COLO829 (cell line): ENCODE data around the gene SPON1.
"Not testable (repeated sequence)": the region's sequence is repeated elsewhere in the genome, so short reads cannot be mapped to it uniquely, and the experiment has no call there.

Experiments
- DNase-seq: peaks from one replicate; pipeline ENCODE4 v3.0.0; 2012; ENCODE audit warnings: low spot score

Gene SPON1

DNA sequence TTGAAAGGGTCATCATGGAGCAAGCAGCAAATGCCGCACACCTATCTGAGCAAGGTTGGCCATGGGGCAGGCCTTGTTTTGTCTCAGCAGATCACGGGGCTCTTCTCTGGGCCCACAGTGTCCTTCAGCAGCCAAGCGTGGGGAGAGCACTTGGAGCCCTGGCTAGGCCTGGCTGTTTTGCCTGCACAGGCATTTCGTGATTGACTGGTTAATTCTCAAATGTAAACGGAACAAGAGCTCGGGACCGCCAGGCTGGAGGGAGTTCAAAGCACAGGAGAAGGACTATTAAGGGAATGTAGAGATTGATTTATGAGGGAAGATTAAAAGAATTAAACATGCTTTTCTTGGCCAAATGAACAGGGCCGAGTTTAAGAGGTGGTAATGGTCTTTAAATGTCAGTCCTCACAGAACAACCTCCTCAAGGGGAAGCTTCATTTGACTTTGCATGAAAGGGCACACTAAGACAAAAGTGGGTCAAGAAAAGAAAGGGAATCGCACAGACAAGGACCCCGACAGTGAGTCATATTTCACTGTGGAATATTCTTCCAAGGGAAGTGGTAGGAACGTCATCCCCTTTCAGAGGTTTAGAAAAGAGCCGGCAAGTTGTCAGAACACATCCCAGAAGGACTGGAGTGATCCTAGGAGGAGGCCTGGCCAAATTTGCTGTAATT lies 20.7 kb downstream of the SPON1 start:
- no peak for DNase-seq

DNA sequence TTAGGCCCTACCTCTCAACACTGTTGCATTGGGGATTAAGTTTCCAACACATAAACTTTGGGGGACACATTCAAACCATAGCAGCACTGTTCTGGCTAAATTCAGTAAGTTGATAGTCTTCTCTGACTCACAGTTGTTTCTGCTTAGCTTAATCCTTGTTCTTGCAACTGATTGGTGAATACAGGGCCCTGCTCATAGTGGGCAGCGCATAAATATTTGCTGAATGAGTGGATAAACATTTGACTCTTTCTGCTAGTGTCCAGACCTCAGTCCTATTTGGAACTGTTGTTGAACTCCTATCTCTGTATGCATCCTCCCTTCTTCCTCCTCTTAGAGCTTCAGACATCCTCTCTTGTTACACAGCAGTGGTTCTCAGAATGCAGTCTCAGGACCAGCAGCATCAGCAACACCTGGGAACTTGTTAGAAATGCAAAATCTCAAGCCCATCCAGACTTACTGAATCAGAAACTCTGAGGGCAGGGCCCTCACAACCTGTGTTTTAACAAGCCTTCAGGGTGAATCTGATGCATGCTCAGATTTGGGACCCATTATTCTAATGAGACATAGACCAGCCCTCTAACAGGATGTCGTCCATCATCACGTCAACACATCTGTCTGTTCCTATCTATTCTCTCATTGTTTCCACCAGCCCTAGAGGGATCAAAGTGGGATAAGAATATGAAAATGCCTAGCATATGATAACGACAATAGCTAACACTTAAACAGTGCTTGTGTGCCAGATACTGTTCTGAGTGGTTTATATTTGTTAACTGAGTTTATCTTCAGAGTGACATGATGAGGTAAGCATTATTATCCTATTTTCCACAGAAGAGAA lies 22.3 kb downstream of the SPON1 start:
- no peak for DNase-seq

DNA sequence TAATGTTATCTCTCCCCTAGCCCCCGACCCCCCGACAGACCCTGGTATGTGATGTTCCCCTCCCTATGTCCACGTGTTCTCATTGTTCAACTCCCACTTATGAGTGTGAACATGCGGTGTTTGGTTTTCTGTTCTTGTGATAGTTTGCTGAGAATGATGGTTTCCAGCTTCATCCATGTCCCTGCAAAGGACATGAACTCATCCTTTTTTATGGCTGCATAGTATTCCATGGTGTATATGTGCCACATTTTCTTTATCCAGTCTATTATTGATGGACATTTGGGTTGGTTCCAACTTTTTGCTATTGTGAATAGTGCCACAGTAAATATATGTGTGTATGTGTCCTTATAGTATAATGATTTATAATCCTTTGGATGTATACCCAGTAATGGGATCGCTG lies 24.2 kb downstream of the SPON1 start:
- DNase-seq = not testable (repeated sequence)

DNA sequence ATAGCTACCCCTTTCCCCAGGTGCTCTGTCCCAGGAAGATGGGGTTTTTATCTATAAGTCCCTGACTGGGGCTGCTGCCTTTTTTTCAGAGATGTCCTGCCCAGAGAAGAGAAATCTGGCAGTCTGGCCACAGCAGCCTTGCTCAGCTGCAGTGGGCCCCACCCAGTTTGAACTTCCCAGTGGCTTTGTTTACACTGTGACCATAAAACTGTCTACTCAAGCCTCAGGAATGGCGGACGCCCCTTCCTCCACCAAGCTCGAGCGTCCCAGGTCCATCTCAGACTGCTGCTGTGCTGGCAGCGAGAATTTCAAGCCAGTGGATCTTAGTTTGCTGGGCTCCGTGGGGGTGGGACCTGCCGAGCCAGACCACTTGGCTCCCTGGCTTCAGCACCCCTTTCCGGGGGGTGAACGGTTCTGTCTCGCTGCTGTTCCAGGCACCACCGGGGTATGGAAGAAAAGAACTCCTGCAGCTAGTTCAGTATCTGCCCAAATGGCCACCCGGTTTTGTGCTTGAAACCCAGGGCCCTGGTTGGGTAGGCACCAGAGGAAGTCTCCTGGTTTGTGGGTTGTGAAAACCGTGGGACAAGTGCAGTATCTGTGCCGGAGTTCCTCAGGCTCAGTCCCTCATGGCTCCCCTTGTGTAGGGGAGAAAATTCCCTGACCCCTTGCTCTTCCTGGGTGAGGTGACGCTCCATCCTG lies 29.8 kb downstream of the SPON1 start:
- DNase-seq = not testable (repeated sequence)

DNA sequence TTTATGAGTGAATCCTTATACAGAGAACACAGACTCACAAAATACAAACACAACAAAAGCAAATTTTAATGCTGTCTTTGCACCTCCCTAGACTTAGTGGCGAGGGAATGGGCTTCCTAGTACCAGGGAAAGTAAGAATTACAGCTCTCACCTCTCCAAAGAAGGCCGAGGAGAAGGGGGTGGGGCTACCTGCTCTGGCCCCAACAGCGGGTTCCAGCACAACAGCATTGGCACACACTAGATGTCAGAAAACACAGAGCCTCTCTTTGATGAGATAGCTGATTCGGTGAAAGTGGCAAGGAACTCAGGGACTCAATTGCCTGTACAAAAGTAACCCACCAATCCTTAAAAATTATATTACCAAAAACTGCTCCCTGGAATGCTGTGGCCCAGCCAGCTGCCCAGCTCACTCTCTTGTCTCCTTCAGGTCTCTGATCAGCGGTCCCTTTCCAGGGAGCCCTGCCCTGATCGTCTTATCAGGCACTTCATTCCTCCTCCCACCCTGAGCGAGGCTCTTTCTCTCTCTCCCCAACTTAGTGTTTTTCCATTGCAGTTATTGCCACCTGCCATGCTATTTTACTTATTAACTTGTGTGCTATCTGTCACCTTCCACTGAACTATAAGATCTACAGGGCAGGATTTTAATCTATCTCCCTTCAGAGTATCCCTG lies 30.7 kb downstream of the SPON1 start:
- no peak for DNase-seq

DNA sequence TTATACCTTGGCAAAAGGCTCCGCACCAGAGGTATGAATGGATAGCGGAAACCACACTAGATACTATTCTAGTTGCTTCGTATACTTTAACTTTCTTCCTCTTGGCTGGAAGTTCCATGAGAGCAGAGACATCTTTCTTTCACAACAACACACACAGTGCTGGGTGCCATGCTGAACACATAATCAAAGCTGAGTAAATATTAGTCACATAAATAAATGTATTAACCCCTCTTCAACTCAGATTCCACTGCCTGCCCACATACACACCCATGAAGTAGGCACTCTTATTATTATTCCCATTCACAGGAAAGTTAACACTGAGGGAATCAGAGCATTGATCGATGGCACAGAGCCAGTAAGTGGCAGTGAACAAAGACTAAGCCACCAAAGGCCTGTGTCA lies 35.4 kb downstream of the SPON1 start:
- no peak for DNase-seq

DNA sequence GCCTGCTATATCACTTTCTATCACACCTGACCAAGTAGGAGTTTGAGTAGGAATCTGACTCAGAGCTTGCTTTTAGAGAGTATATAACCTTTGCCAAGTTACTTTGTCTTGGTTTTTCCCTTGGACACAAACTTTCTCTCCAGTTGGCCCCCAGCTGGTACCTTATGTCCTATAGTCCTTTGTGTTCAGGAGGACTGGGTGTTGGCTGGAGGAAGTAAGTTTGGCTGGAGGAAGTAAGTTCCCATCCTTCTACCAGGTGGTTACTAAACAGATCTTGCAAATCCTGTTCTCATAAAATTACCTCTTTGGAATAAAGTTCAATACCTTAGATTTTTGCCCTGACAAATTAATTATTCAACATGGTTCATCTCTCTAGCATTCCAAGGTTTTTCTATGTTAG lies 37.2 kb downstream of the SPON1 start:
- DNase-seq = no peak

DNA sequence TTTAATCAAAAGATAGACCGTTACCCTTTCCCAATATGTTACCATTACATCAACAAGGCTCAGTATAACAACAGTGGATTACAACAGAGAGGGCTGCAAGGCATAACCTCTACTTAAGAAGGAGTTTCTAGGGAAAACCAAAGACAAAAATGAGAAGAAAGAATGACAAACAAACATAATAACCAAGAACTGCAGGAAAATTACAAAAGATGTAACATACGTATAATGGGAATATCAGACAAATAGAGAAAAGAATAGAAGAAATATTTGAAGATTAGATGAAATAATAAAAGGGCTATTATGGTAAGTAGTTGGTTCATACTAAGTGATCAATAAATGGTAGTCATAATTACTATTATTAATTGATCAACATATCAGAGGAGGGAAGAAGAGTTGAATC lies 39.1 kb downstream of the SPON1 start:
- DNase-seq = no peak

DNA sequence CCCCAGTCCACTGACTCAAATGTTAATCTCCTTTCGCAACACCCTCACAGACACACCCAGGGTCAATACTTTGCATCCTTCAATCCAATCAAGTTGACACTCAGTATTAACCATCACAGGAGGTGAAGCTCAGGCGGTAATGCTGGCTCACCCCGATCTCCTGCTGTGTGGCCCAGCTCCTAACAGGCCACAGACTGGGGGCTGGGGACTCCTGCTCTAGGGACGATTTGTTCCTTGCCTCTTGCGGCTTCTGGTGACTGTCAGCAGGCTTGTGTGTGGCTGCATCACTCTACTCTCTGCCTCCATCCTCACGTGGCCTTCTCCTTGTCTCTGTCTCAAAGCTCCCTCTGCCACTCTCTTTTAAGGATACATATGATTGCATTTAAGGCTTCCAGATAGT lies 45.0 kb downstream of the SPON1 start:
- no peak for DNase-seq

DNA sequence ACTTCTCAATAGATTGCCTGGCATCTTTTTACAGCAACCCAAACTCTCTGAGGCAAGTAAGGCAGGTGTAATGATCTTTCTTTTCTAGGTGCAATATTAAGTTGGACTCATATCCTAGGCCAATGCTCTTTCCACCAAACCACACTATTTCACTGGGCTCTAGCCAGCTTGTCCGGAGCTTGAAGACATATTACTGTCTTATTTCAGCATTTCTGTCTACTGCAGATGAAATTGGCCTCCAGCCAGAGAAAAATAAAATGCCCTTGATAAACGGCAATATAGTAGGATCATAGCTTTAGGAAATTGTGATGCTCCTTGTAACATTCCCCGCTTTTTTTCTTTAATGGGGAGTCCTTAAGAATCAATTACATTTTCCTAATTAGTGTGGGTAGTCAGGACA lies 48.1 kb downstream of the SPON1 start:
- DNase-seq = no peak

DNA sequence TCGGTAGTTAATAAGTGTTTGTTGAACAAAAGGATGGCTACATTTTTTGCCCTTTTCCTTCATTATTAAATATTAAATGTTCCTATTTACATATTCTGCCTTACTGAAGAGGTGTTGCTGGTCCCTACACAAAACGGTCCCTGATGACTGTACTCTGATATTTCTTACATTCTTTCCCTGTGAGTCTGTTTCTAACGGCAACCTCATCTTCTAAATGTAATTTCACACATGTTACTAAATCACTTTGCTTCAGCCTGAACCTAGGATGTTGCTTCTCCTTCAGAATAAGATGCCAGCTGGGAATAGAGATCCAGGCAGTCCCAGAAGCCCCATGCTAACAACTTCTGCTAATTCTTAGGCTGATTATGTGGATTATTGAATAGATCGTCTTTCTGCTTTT lies 50.3 kb downstream of the SPON1 start:
- no peak for DNase-seq

DNA sequence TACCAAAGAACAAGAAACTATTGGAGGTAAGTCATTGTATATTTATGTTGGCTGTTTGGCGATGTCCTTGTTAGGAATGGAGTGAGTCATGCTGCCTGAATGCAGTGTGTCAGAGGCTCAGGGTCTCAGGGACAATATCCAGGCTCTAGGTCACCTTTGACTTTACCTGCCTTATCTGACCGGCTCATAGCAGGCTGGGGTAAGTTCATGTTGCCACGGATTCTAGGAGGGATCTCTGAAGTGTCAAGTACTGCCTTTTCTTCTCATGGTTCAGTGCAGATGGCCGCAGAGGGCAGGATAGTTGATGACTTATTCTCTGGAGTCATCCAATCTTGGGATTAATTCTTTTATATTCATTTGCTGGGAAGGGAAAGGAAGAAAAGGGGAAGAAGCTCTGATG lies 53.2 kb downstream of the SPON1 start:
- DNase-seq = no peak

DNA sequence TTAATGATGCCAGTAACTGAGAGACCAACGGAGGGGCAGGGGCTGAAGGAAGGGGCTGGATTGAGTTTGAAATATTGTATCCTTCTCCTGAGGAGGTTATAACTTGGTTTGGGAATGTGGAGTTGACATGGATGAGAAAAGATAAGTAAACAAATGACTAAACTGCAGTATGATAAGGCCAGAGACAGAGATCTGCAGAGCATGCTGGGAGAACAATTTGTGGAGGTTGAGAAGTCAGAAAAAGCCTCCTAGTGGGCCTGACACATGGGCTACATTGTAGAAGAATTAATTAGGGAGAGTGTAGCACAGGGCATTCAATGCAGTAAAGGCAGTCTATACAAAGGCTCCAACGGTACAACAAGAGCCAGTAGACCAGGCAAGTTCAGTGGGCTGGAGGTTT lies 55.9 kb downstream of the SPON1 start:
- DNase-seq = no peak

DNA sequence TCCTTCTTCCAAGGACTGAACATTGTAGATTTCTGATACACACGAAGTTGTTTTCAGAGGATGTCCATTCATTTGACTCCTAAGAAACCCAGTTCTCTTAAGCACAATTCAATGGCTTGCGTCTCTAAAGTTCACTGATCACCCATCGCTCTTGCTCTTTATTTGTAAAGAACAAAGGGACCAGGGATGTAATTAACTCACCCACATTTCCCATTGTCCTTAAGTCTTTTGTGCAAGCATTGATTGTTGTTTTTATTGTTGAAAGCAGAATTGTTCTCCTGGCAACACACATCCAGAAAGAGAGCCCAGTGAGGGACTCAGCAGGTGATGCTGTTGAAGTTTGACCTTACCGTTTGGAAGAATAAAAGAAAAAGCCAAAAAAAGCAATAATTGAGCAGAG lies 59.2 kb downstream of the SPON1 start:
- no peak for DNase-seq

DNA sequence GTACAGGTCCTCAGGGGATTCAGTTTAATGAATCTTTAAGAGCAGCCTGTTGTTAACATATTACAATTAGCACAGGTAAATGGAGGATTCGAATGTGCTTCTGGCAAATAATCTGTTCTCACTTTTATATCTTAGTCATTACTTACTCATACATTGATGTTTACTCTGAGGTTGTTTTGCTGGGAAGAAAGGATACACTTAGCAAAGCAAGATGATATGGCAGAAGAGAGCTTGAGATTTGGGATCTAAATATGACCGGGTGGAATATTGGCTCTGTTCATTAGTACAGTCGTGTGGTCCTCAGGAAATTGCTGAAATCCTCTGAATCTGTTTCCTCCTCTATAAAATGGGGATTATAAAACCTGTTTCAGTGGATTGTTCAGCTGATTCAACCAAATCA lies 59.7 kb downstream of the SPON1 start:
- DNase-seq = no peak

DNA sequence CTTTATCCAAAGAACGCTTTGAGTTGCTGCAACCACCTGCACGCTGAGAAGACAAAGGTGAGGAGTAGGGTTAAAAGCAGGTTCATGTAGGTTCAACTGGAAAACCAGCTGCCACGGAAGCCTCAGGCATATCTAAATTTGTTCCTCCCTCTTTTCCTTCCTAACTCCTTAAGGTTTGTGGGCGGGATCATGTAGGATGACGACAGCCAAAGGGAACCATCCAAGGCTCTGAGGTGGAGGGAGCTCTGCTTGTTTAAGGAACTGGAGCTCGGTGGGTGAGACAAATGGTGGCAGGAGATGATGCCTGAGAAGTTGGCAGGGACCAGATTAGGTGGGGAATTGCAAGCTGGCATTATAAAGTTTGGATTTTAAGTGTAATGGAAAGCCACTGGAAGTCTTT lies 60.3 kb downstream of the SPON1 start:
- DNase-seq = no peak

DNA sequence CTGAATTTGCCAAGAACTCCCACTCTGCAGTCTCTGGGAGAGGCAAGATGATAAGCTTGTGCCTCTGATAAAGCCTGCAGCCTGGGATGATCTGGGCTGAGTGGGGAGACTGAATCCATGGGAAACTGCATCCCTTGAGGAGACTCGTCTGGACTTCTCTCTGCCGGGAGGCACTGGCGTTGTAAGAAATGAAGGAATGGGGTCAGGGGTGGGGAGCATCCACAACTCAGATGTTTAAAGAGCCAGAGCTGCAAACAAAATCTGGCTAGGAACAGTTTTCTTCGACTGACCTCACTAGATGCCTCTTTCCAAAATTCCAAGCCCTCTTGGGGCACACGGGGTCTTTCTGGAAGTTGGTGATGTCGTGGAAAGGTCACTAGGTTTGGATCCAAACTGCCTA lies 64.4 kb downstream of the SPON1 start:
- DNase-seq = no peak

DNA sequence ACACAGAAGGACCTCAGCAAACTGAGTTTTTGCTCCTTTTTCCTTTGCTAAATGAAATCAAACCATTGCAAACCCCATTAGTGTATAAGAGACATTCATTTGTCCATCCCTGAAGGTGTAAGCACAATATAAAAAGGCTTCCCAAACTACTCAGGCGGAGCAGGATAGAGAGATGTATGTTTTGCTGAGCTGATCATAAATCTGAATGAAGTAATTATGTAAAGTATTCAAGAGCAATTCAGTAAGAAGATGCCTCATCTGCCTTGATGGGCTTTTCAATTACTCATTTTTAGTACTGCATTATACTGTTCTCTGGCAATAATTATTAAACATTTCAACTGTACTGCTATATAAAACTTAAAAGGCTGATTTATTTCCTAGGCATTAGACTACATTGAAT lies 65.0 kb downstream of the SPON1 start:
- DNase-seq = no peak

DNA sequence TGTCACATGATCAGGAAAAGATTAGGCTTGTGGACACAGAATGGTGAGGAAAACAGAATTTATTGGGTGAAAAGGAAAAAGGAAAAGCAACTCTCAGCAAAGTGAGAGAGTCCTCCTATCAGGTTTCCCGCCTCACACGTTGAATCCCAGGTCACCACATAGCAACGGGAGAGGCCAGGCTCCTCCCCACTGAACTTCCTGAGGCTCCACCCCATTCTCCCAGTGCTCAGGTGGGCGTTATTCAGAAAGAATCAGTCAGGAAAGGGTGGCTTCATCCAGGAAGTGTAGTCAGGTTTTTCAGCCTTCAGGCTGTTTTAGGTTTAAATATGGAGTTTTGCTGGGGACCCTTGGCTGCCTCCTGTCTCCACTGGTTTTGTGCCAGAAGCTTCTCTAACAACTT lies 66.9 kb downstream of the SPON1 start:
- DNase-seq = no peak

DNA sequence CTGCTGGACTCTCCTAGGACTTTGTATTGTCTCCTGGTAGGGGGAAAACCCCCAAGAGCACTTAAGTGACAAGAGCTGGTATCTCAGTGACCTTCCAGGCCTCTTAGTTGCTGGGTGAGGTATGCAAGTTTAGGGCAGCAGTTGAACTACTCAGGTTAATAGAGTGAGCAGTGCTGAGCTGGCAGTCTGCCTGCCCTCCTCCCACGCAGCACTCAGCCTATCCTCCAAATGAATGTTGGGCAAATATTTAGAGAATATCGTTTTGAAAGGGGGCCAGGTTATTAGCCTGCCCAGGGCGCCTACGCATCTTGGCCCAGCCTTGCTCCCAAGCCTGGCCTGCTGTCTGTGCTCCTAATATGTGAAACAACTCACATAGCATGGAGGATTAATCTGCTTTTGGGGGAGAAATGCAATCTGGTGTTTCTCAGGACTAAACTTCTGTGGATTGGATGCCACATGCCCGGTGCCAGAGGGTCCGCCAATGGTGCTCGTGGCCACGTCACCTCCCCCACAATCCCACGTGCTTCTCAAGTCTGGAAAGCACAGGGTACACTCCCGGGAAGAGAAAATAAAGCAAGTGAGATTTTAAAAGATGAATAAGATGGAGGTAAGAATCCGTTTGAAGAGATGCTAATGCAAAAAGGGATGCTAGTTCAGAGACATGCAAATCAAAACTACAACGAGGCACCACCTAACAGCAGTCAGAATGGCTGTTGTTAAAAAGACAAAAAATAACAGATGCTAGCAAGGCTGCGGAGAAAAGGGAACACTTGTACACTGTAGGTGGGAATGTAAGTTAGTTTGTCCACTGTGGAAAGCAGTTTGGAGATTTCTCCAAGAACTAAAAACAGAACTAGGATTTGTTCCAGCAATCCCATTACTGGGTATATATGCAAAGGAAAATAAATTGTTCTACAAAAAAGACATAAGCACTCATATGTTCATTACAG lies 67.7 kb downstream of the SPON1 start:
- DNase-seq = peak; percentile 29

DNA sequence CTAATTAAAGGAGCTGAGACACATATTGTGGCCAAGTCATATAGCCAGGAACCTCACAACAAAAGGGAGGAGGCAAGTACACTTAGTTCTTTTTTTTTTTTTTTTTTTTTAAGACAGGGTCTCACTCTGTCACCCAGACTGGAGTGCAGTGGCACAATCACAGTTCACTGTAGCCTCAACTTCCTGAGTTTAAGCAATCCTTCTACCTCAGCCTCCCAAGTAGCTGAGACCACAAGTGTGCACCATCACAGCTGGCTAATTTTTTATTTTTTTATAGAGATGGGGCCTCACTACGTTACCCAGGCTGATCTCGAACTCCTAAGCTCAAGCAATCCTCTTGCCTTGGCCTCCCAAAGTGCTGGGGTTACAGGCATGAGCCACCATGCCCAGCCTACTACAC lies 73.0 kb downstream of the SPON1 start:
- DNase-seq = not testable (repeated sequence)

DNA sequence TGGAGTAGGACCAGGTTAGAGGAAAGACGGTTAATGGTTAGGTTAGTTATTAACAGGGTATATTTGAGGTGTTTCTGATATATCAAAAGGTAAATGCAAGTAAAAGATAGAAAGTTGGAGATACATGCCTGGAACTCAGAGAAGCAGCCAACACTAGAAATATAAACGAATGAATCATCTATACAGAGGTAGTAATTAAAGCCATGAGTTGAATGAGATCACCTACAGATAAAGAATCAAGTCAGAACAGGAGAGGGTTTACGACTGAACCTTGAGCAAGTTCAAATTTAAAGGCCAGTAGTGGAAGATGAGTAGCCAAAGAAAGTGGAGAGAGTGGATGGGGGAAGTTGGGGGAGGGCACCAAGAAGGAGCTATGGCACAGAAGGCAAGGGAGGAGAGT lies 73.9 kb downstream of the SPON1 start:
- DNase-seq = no peak
